K562 (cell line): ENCODE results near the gene ARSA. TPM values are rescaled to one million over a fixed set of nuclear protein-coding genes. Genes with fewer than 3 reads are reported as not detected.

ENCODE experiments used
- CTBP1 ChIP-seq: fragments of 450-650 bp; IDR thresholded peaks from 2 replicates; pipeline ENCODE4 v1.6.1; 2016; ENCODE audit warnings: borderline replicate concordance
- E2F1 ChIP-seq: sonication (generic); formaldehyde crosslinking; IDR thresholded peaks from 2 replicates; pipeline ENCODE4 v1.8.1; 2023; ENCODE audit warnings: mild to moderate bottlenecking, missing genetic modification reagents, moderate library complexity
- HNRNPLL ChIP-seq: fragments of 200-400 bp; formaldehyde crosslinking; IDR thresholded peaks from 2 replicates; pipeline ENCODE4 v1.6.1; 2017; ENCODE audit warnings: low read length, low read depth, mild to moderate bottlenecking; ENCODE audit not compliant: poor library complexity, severe bottlenecking
- L3MBTL2 ChIP-seq: fragments of 450-650 bp; IDR thresholded peaks from 2 replicates; pipeline ENCODE4 v1.6.1; 2016; ENCODE audit warnings: mild to moderate bottlenecking, moderate library complexity
- MECOM ChIP-seq: fragments of 250-450 bp; sonication (Bioruptor Pico); IDR thresholded peaks from 2 replicates; pipeline ENCODE4 v1.8.0; 2022; ENCODE audit warnings: inconsistent platforms
- MXI1 ChIP-seq: IDR thresholded peaks from 2 replicates; pipeline ENCODE4 v1.6.1; 2011; ENCODE audit warnings: low read depth, mild to moderate bottlenecking, improper control_type of control experiment, low read length
- RERE ChIP-seq: sonication (generic); formaldehyde crosslinking; IDR thresholded peaks from 2 replicates; pipeline ENCODE4 v1.8.0; 2023; ENCODE audit warnings: missing genetic modification reagents, mild to moderate bottlenecking, borderline replicate concordance
- SP1 ChIP-seq: sonication (generic); formaldehyde crosslinking; IDR thresholded peaks from 2 replicates; pipeline ENCODE4 v1.8.1; 2022; ENCODE audit warnings: mild to moderate bottlenecking, missing genetic modification reagents
- TEAD1 ChIP-seq, 2 experiments: fragments of 450-650 bp in 1 of 2; sonication (generic) in 1 of 2; formaldehyde crosslinking; IDR thresholded peaks; 2 replicates each; pipeline versions ENCODE4 v1.4.0 to v1.8.0; 2020 to 2022; ENCODE audit warnings: mild to moderate bottlenecking in 2 of 2, missing genetic modification reagents in 1 of 2
- VEZF1 ChIP-seq: fragments of 200-800 bp; sonication (Bioruptor generic); IDR thresholded peaks from 2 replicates; pipeline ENCODE4 v1.6.1; 2017; ENCODE audit warnings: missing genetic modification characterization, missing compliant biosample characterization
- ZBTB2 ChIP-seq: fragments of 450-650 bp; IDR thresholded peaks from 2 replicates; pipeline ENCODE4 v1.6.1; 2016; ENCODE audit warnings: antibody characterized with exemption
- ZBTB7A ChIP-seq: IDR thresholded peaks from 2 replicates; pipeline ENCODE4 v1.6.1; 2011; ENCODE audit warnings: low read depth, mild to moderate bottlenecking, low read length, moderate library complexity, borderline replicate concordance; ENCODE audit not compliant: control insufficient read depth
- ZHX1 ChIP-seq: fragments of 150-350 bp; conservative IDR thresholded peaks from 2 replicates; pipeline ENCODE4 v1.6.1; 2014; ENCODE audit warnings: low read length
- ZNF232 ChIP-seq: sonication (generic); formaldehyde crosslinking; IDR thresholded peaks from 2 replicates; pipeline ENCODE4 v1.8.0; 2022; ENCODE audit warnings: mild to moderate bottlenecking, missing genetic modification reagents
- polyA plus RNA-seq, 8 experiments: library from polyadenylated mRNA; depleted of rRNA in 4 of 8; stranded (reverse) in 5 of 8; unstranded in 3 of 8; fragments of >200 nt; fragmentation: Nextera tagmentation in 2 of 8; fragmentation: Illumina TruSeq in 1 of 8; extraction: Ambion mirVana in 2 of 8; extraction: Trizol in 1 of 8; gene quantifications; 2 replicates each; pipeline versions ENCODE4 v1.2.1 to v1.2.3, GENCODE V29; 2011 to 2014; ENCODE audit warnings: inconsistent platforms in 1 of 8, missing spikeins in 1 of 8
- total RNA-seq, 7 experiments: library from RNA; depleted of rRNA in 6 of 7; stranded (reverse); fragments of >200 nt in 6 of 7; fragmentation: Illumina TruSeq in 2 of 7; extraction: Trizol in 2 of 7; gene quantifications; 2 replicates each; pipeline versions ENCODE4 v1.2.1 to v1.2.3, GENCODE V29; 2011 to 2021; ENCODE audit warnings: low replicate concordance in 1 of 7

The ARSA gene
- total and polyA plus RNA-seq, 9 of the 15 experiments (the other 6 are each of a cell fraction or from before 2014, with no cell fraction given) = 0.32 to 10.9 (median 1.8) TPM; not detected in 1

GRCh38 chr22:50599816-50600455 lies 28.0 kb downstream of the ARSA start (continued):
- TF ChIP-seq HNRNPLL (no peak), RERE (CRISPR knock-in tag) (peak; percentile 79; the same call in 1 of the 2 replicates), MECOM (CRISPR knock-in tag) (0 out of 2 replicates have a peak, but pooled peaks have one; percentile 31), TEAD1 (CRISPR knock-in tag; IDR thresholded peaks at IDR 0.05) (peak in 1 of 2 experiments; percentile 86; a peak in 1 of 4 replicates), ZBTB7A (peak; percentile 44; the same call in 1 of the 2 replicates), ZNF232 (CRISPR knock-in tag) (peak; percentile 98), SP1 (CRISPR knock-in tag) (peak; percentile 53; the same call in 1 of the 2 replicates), MXI1 (peak; percentile 78), L3MBTL2 (no peak), VEZF1 (CRISPR knock-in tag) (peak; percentile 65), ZHX1 (no peak), ZBTB2 (no peak), CTBP1 (no peak), E2F1 (CRISPR knock-in tag) (no peak; the same call in 1 of the 2 replicates)
